Gastroesophageal sphincter (tissue), 3 donors: Measurements from ENCODE around the gene PRMT2.

Experiments
- CTCF ChIP-seq, 4 experiments: fragments of 200-600 bp in 2 of 4; fragments of 450-650 bp in 2 of 4; sonication (generic) in 1 of 4; IDR thresholded peaks; one replicate each; pipeline ENCODE4 v1.5.1; 2017 to 2019; ENCODE audit warnings: antibody characterized with exemption in 4 of 4, mild to moderate bottlenecking in 2 of 4, moderate library complexity in 2 of 4
- EP300 ChIP-seq: sonication (generic); formaldehyde crosslinking; IDR thresholded peaks from one replicate; pipeline ENCODE4 v1.6.1; 2017; ENCODE audit warnings: antibody characterized with exemption, mild to moderate bottlenecking
- POLR2A ChIP-seq, 2 donors: fragments of 450-650 bp; IDR thresholded peaks; one replicate each; pipeline ENCODE4 v1.6.1; 2017; ENCODE audit warnings: antibody characterized with exemption in 2 of 2, mild to moderate bottlenecking in 2 of 2, moderate library complexity in 1 of 2
- POLR2AphosphoS5 ChIP-seq: sonication (generic); formaldehyde crosslinking; IDR thresholded peaks from one replicate; pipeline ENCODE4 v1.6.1; 2017; ENCODE audit warnings: antibody characterized with exemption

- TF ChIP-seq CTCF (IDR thresholded peaks at IDR 0.05) (no peak), POLR2A (IDR thresholded peaks at IDR 0.05) (no peak), POLR2AphosphoS5 (no peak), EP300 (no peak)
These were observed 34.5 kb upstream of the PRMT2 start for GRCh38 chr21:46600978-46601377.
